ENCODE results near the gene CRYL1. TPM values are rescaled to one million over a fixed set of nuclear protein-coding genes. Genes with fewer than 3 reads are reported as not detected.

CRYL1 gene
- total RNA-seq, 1 experiment from 2014 or later = 0.14 TPM

DNA sequence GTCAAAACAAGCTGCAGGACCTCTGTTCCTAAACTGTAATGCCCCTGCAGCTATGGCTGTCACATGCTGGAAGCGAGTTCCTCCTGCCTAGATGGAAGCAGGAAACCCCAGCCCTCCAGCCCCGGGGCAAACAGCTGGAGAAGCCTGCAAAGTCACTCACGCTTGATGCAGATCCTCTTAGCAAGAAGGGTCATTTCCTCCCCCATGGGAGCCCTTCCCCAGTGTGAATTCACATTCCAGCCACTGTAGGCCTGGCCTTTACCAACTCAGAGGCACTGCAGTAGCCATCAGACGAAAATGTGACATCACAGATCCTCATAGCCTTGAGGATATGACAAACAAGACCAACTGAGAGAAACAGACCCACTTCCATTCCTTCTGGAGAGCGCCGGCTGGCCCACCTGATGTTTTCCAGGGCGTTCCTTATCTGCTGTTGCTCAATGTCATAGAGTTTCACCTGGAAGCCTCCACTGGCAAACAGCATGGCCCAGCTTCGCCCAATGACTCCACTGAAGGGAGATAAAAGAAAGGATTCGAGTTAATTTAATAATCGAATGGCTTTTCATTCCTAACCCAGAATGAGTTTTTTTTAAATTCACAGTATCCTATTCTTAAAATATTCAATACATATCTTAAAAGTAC is 13.5 kb downstream of the CRYL1 start:
- DNase-seq = peak; percentile 72
- no peaks in the 10 kb centered on the region for H3K27me3 ChIP-seq (ENCODE audit: control insufficient read depth, insufficient read depth, low read length)
- H3K4me3 ChIP-seq (ENCODE audit: insufficient read depth, low read depth, low read length) = no peak overlapping the region
- H3K36me3 ChIP-seq (replicated peaks; ENCODE audit: control insufficient read depth, insufficient read depth, low read length) = no peaks in the 10 kb centered on the region

DNA sequence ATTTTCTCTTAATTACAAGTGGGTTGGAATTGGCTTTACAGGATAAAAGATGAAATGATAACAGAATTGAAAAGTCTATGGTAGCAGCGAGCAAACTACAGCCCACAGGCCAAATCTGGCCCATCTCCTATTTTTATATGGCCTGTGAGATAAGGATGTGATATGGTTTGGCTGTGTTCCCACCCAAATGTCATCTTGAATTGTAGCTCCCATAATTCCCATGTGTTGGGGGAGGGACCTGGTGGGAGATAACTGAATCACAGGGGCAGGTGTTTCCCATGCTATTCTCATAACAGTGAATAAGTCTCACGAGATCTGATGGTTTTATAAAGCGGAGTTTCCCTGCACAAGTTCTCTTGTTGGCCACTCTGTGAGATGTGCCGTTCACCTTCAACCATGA is 19.0 kb downstream of the CRYL1 start:
- Histone ChIP-seq H3K27me3 (ENCODE audit: control insufficient read depth, insufficient read depth, low read length) (no peaks in the 10 kb centered on the region), H3K4me3 (ENCODE audit: insufficient read depth, low read depth, low read length) (no peak overlapping the region), H3K36me3 (replicated peaks; ENCODE audit: control insufficient read depth, insufficient read depth, low read length) (no peaks in the 10 kb centered on the region)
- no peak for DNase-seq

DNA sequence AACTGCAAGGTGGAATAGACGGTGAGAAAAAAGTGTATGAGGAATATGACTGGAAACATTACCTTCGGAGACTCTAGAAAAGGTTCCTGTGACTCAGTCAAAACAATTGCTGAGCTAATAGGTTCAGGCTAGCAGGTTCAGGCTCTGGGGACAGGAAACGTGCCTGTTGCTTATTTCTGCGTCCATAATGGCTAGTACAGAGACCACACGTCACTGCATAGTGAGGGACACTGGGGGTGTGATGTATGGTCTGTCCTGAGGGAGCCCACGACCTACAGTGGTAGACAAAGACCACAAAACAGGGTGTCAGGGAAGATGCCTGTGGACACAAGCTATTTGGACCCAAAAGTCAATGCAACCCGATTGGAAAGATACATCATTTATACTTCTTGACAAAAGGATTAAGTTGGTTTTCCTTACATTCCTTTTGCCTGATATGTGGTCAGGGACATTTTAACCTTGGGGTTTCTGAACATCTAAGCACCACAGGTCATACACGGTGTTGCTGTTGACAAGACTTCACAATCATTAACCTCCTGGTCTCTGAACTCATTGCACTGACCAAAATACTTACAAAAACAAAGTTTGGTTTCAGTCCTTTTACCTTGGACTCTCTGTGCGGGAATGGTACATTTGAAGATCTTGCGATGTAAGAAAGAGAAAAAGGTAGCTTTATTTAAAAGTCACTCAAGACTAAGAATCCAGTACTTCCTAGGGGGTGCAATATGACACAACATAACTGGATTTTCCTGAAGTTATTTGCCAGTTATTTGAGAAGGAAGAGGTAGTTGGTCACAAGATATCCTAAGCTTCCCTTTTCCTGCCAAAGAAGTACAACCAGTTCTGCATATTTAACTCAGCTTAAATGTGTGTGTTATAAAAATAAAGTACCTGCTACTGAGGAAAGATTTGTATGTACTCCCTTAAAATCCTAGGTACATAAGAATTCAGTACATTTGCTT is 20.0 kb downstream of the CRYL1 start:
- no peak for DNase-seq
- H3K36me3 ChIP-seq (replicated peaks; ENCODE audit: control insufficient read depth, insufficient read depth, low read length) = no peaks in the 10 kb centered on the region
- no peak overlapping the region for H3K4me3 ChIP-seq (ENCODE audit: insufficient read depth, low read depth, low read length)
- H3K27me3 ChIP-seq (ENCODE audit: control insufficient read depth, insufficient read depth, low read length) = no peaks in the 10 kb centered on the region

DNA sequence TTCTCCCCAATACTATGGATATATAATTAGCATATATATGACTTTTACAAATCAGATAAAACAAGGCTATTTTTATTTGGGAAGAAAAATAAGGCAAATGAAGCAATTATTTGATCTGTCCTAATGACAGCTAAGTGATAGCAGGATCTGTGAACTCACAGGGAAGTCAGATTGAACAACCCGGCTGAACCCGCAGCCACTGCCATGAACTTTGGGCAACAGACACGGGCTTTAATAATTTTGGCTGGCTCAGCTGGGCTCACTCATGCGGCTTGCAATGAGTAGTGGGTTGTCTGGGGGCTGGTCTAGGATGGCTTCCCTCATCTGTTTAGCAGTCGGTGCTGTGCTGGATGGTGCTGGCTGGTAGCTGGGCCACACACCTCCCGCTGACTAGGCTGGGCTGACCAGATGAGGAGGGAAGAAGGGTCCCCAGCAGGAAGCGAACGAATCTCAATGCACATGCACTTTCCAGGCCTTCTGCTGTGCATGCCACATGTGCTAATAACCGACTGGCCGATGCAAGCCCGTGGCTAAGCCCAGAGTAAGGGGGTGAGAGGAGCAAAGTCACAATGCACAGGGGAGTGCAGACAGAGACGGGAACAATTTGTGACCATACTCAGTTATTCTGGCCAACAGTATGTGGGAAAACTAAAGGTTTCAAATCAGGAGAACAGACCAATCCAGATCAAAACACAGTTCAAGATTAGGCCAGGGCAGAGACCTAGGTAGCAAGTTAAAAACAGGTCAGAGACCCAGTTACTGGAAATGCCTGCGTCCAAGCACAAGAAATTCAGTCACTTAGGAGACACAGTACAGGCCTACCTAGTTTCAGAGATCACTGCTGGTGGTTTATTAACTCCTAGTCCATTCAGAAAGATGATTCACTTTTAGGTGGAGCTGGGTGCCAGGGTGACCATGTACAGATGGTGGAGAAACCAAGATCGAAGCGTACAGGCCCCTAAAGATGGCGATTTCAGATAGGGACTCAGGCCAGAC is 22.3 kb downstream of the CRYL1 start:
- Histone ChIP-seq H3K27me3 (ENCODE audit: control insufficient read depth, insufficient read depth, low read length) (no peaks in the 10 kb centered on the region), H3K36me3 (replicated peaks; ENCODE audit: control insufficient read depth, insufficient read depth, low read length) (no peaks in the 10 kb centered on the region), H3K4me3 (ENCODE audit: insufficient read depth, low read depth, low read length) (no peak overlapping the region)
- DNase-seq = no peak

DNA sequence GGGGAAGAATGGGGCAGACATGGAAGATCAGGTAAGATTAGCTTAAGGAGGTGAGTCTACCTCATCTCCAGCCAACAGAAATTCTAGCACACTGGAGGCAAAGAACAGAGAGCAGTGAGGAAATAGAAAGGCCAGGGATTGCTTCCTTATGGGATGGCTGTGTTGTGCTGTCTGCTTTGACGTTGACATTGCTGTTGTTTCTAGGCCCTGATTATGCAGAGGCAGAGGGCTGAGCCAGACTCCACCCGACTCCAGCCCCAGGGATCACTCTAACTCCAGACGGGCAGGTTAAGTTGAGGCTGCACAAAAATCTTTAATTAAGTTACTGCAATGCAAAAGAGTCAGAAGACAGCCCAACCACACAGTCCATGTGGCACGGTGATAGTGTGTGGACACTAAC is 24.1 kb downstream of the CRYL1 start:
- DNase-seq = no peak
- no peaks in the 10 kb centered on the region for H3K36me3 ChIP-seq (replicated peaks; ENCODE audit: control insufficient read depth, insufficient read depth, low read length)
- no peak overlapping the region for H3K4me3 ChIP-seq (ENCODE audit: insufficient read depth, low read depth, low read length)
- no peaks in the 10 kb centered on the region for H3K27me3 ChIP-seq (ENCODE audit: control insufficient read depth, insufficient read depth, low read length)

DNA sequence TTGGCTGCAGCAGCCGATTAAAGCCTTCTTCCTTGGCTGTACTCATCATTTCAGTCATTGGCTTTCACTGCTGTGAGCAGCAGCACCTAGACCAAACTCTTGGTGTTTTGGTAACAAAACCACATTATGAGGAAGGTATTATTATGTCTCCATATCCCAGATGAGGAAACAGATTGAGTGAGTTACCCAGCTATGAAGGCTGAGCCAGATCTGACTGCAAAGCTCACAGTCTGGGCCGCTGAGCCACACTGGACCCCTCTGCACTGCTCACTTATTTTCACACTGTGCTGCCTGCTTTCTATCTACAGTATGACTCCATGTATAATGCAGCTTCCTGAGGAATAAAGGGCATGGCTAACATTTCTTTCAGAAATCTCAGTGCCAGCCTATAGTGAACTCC is 24.5 kb downstream of the CRYL1 start:
- H3K4me3 ChIP-seq (ENCODE audit: insufficient read depth, low read depth, low read length) = no peak overlapping the region
- no peak for DNase-seq
- no peaks in the 10 kb centered on the region for H3K36me3 ChIP-seq (replicated peaks; ENCODE audit: control insufficient read depth, insufficient read depth, low read length)
- no peaks in the 10 kb centered on the region for H3K27me3 ChIP-seq (ENCODE audit: control insufficient read depth, insufficient read depth, low read length)

DNA sequence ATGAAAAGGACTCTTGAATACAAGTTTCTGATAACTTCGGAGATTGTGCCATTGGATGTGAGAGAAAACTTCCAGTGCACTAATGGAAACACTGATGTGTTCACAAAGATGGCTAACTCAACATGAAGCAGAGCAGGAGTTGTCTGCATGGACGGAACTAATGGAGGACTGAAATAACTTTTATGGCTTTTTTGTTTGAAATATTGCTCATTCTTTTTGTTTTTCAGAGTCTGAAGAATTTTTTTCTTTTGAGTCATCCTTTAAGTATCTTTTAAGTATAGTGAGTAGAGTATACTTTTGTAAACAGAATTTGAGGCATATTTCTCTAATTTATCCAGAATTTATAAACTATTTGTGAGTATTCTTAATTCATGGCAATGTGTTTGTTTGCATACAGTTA is 25.7 kb downstream of the CRYL1 start:
- no peaks in the 10 kb centered on the region for H3K27me3 ChIP-seq (ENCODE audit: control insufficient read depth, insufficient read depth, low read length)
- H3K4me3 ChIP-seq (ENCODE audit: insufficient read depth, low read depth, low read length) = no peak overlapping the region
- DNase-seq = no peak
- H3K36me3 ChIP-seq (replicated peaks; ENCODE audit: control insufficient read depth, insufficient read depth, low read length) = no peaks in the 10 kb centered on the region

DNA sequence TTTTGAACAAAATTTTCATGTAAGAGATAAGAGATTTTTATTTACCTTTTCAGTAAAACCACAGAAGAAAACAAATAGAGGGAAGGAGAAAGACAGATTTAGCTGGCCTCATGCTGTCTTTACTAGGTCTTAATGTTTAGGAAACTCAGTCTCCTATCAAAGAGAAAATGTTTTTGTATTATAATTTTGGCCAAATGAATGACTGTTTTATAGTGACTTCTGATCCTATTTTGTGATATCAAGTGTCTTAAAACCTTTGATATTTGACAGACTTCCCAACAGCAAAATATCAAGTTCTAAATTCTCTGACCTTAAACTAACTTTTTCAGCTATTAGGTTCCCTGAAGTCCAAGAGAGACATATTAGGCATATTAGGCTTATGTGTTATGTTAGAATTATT is 27.0 kb downstream of the CRYL1 start:
- Histone ChIP-seq H3K27me3 (ENCODE audit: control insufficient read depth, insufficient read depth, low read length) (no peaks in the 10 kb centered on the region; the same call in 1 of the 2 replicates), H3K36me3 (replicated peaks; ENCODE audit: control insufficient read depth, insufficient read depth, low read length) (no peaks in the 10 kb centered on the region)
- no peak for DNase-seq

DNA sequence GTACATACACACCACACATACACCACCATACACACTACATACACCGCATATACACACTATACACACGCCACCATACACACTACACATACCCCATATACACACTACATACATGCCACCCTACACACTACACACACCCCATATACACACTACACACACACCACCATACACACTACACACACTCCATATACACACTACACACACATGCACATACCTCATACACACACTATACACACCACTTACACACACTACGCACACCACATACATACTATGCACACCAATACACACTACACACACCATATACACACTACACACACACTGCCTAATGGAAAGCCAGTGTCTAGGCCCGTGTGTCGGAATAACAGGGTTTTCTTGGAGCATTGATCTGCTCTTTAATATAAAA is 27.5 kb downstream of the CRYL1 start:
- H3K36me3 ChIP-seq (replicated peaks; ENCODE audit: control insufficient read depth, insufficient read depth, low read length) = no peaks in the 10 kb centered on the region

More for the DNA sequence above, 27.0 kb downstream of the CRYL1 start:
- H3K4me3 ChIP-seq (ENCODE audit: insufficient read depth, low read depth, low read length) = no peak overlapping the region

DNA sequence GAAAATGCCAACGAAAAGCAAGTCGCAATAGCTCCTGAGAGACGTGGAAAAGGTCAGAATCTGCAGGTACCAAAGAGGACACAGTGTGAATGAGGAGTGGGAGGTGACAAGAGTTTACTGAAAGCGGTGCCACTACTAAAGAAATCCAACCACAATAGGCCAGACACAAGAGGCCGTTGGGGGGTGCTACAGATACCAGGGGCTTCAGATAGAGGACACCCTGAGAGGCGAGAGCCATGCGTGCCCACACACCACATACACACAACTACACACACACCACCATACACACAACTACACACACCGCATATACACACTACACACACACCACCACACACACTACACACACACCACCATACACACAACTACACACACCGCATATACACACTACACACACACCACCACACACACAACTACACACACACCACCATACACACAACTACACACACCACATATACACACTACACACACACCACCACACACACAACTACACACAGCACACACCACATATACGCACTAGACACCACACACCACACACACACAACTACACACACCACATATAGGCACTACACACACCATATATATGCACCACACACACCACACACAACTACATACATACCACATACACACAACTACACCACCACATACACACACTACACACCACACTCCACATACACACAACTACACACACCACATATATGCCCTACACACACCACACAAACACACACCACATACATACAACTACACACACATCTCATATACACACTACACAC is 28.5 kb downstream of the CRYL1 start:
- DNase-seq = no peak

More for the DNA sequence above, 27.5 kb downstream of the CRYL1 start:
- DNase-seq = no peak
- no peak overlapping the region for H3K4me3 ChIP-seq (ENCODE audit: insufficient read depth, low read depth, low read length)
- no peaks in the 10 kb centered on the region; the same call in 1 of the 2 replicates for H3K27me3 ChIP-seq (ENCODE audit: control insufficient read depth, insufficient read depth, low read length)

DNA sequence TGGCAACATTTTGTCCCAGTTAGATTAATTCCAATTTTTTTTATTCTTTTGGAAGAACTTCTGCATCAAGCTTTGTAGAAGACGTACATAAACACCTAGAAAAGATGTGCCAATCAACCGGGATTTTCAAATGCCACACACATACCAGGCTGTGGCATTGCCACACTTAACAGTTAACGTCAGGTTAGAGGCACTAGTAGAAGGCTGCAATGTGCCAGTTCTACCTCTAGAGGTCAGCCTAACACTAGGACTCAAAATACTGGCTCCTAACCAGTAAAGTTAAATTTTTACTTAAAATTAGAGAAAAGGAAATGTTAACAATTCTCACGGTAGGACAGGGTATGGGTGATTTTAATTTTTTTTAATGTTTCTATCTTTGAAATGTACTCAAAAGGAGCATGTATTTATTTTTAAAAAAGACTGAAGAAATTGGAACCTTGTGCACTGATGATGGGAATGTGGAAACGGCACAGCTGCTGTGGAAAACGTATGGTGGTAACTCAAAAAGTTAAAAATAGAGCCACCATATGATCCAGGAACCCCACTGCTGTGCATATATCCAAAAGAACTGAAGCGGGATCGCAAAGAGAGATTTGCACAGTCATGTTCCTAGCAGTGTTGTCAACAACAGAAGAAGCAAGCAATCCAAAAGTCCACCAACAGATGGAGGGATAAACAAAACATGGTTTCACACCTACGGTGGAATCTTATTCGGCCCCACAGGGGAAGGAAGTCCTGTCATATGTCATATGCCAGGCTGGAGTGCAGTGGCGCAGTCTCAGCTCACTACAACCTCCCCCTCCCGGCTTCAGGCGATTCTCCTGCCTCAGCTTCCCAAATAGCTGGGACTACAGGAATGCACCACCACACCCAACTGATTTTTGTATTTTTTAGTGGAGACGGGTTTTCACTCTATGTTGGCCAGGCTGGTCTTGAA is 30.3 kb downstream of the CRYL1 start:
- no peaks in the 10 kb centered on the region; the same call in 1 of the 2 replicates for H3K27me3 ChIP-seq (ENCODE audit: control insufficient read depth, insufficient read depth, low read length)
- no peaks in the 10 kb centered on the region for H3K36me3 ChIP-seq (replicated peaks; ENCODE audit: control insufficient read depth, insufficient read depth, low read length)
- peak; percentile 66 for DNase-seq
- no peak overlapping the region for H3K4me3 ChIP-seq (ENCODE audit: insufficient read depth, low read depth, low read length)

More for the DNA sequence above, 28.5 kb downstream of the CRYL1 start:
- Histone ChIP-seq H3K36me3 (replicated peaks; ENCODE audit: control insufficient read depth, insufficient read depth, low read length) (no peaks in the 10 kb centered on the region), H3K27me3 (ENCODE audit: control insufficient read depth, insufficient read depth, low read length) (no peaks in the 10 kb centered on the region; the same call in 1 of the 2 replicates), H3K4me3 (ENCODE audit: insufficient read depth, low read depth, low read length) (no peak overlapping the region)

DNA sequence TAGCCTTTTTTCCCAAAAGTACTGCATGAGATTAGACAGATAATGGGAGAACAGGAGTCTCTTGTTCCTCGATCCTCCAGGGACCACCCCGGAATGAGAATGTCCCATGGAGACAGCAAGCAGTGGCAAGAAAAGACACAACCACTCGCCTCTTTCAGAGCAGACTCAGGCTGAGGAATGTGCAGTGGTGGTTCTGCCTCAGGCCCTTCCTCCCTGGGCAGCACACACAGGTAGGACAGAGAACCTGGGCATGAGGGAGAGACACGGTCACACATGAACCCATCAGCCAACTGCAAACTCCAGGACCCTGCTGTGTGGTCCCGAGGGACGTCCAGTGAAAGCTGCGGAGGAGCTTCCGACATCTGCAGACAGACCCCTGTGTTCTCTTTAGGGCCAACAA is 31.0 kb downstream of the CRYL1 start:
- no peak overlapping the region for H3K4me3 ChIP-seq (ENCODE audit: insufficient read depth, low read depth, low read length)
- no peaks in the 10 kb centered on the region; the same call in 1 of the 2 replicates for H3K27me3 ChIP-seq (ENCODE audit: control insufficient read depth, insufficient read depth, low read length)
- H3K36me3 ChIP-seq (replicated peaks; ENCODE audit: control insufficient read depth, insufficient read depth, low read length) = no peaks in the 10 kb centered on the region
- DNase-seq = no peak

DNA sequence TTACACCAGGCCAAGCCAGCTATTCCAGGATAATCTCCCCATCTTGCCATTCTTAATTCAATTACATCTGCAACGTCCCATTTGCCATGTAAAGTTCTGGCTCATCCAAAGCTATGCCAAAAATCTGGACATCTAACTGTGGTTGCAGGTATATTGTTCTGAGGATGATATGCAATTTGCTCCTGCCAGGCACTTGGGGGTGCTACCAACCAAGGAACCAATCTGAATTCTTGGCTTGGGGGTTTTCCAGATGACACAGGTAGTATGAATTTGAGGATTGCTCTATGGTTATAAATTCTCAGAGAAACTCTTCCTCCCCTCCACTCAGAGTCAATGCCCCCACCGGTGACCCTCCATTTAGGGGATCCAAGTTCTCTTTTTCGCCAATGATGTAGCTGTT is 33.0 kb downstream of the CRYL1 start:
- Histone ChIP-seq H3K4me3 (ENCODE audit: insufficient read depth, low read depth, low read length) (no peak overlapping the region), H3K27me3 (ENCODE audit: control insufficient read depth, insufficient read depth, low read length) (no peaks in the 10 kb centered on the region; the same call in 1 of the 2 replicates), H3K36me3 (replicated peaks; ENCODE audit: control insufficient read depth, insufficient read depth, low read length) (no peaks in the 10 kb centered on the region)
- DNase-seq = no peak

All from H7 (cell line).